Heart left ventricle (tissue), 13 donors: Measurements from ENCODE around the gene CEP112.

Experiments used
- POLR2A ChIP-seq, 2 donors: fragments of 450-650 bp; IDR thresholded peaks; one replicate each; pipeline ENCODE4 v1.6.1; 2017; ENCODE audit warnings: antibody characterized with exemption in 2 of 2, mild to moderate bottlenecking in 2 of 2, moderate library complexity in 2 of 2
- TF ChIP-seq, protein P1 (sequence below), 12 donors: fragments of 200-600 bp; sonication (generic) in 4 of 12; IDR thresholded peaks; one replicate each; pipeline versions ENCODE4 v1.5.0 to v1.8.0; 2018 to 2022; ENCODE audit warnings: antibody characterized with exemption in 12 of 12, mild to moderate bottlenecking in 5 of 12
- donor health status: ischemic (EF 13 %, LVEDD 7.1; RV severe dilation, severe dysfunction).
- donor health status: DM: no; HTN: yes; CAD: no.
- donor health status: DM: no; HTN: no; CAD: no.
- donor health status: ischemic (EF 25% LVEDD 6.9; RV normal size, moderate dysfunction).
- donor health status: ischemic (EF 25% LVEDD 5.7; RV mildly dilated, moderate dysfunction).
- donor health status: ischemic (EF 35%, LVEDD 5.7; RV mildly dilated, moderate dysfunction).
- donor health status: nonischemic (EF 11% LVEDD 7.7; RV severe dilation, severe dysfunction).
- donor health status: DM: yes; HTN: yes; CAD: no.
- donor health status: PGD.
- donor health status: ischemic (EF 29% LVEDD 5.4; RV normal size, mild dysfunction).
- donor health status: nonischemic (EF 23%, LVEDD 6.1; RV moderate dilation, normal function).

DNA sequence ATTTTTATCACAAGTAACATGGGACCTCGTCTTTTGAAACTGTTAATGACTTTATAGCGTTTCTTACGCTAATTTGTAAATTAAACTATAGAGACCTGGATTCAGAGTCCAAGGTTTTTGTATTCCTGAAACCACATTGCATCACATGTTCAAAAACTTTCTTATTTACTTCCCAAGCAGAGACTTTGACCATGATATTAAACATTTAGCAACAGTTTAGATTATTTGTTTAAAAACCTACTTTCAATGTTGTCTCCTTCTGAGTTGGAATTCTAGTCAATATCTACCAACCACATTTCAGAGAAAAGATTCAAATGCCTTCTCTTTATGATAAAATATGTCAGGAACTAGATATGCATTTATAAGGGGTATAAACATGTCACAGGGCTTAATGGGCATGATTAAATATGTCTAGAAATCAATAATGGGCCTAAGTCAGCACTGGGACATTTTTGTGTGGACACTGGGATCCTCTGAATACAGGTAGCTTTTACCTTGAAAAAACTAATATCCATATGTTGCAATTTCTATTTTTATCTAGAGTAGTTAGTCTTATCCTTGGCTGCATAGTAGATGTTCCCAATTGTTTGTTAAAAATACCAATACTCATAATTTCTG lies 43.6 kb upstream of the CEP112 start:
- TF ChIP-seq POLR2A (IDR thresholded peaks at IDR 0.05), result no peak
- TF ChIP-seq, protein P1, sequence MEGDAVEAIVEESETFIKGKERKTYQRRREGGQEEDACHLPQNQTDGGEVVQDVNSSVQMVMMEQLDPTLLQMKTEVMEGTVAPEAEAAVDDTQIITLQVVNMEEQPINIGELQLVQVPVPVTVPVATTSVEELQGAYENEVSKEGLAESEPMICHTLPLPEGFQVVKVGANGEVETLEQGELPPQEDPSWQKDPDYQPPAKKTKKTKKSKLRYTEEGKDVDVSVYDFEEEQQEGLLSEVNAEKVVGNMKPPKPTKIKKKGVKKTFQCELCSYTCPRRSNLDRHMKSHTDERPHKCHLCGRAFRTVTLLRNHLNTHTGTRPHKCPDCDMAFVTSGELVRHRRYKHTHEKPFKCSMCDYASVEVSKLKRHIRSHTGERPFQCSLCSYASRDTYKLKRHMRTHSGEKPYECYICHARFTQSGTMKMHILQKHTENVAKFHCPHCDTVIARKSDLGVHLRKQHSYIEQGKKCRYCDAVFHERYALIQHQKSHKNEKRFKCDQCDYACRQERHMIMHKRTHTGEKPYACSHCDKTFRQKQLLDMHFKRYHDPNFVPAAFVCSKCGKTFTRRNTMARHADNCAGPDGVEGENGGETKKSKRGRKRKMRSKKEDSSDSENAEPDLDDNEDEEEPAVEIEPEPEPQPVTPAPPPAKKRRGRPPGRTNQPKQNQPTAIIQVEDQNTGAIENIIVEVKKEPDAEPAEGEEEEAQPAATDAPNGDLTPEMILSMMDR (IDR thresholded peaks at IDR 0.05), result no peak
